ENCODE results near the gene RNU6-8. TPM values are rescaled to one million over a fixed set of nuclear protein-coding genes. Genes with fewer than 3 reads are reported as not detected.

Gene RNU6-8
- total RNA-seq, 4 donors from 2014 or later, result not detected

- H3K9me3 ChIP-seq, result no peaks in the 10 kb centered on the region
- intact Hi-C loops (cut with DNase I), result no loop called here
- no peaks in the 10 kb centered on the region for H3K36me3 ChIP-seq
- no peak overlapping the region for H3K4me3 ChIP-seq
- no peak overlapping the region for H3K27ac ChIP-seq
- 57 to 78% methylated on average over 2 of the region's 2 CpGs for WGBS, 2 donors
- TF ChIP-seq POLR2A (IDR thresholded peaks at IDR 0.05), result no peak
- TF ChIP-seq CTCF (IDR thresholded peaks at IDR 0.05), result no peak
- no peak for DNase-seq
- H3K4me1 ChIP-seq, result no peaks in the 10 kb centered on the region
- no peaks in the 10 kb centered on the region for H3K27me3 ChIP-seq
Observed at GRCh38 chr14:32192712-32193373, 10.2 kb downstream of the RNU6-8 start.

- Histone ChIP-seq H3K27ac (no peak overlapping the region), H3K27me3 (no peaks in the 10 kb centered on the region), H3K36me3 (no peaks in the 10 kb centered on the region), H3K9me3 (no peaks in the 10 kb centered on the region), H3K4me3 (no peak overlapping the region), H3K4me1 (no peaks in the 10 kb centered on the region)
- 61 to 65% methylated on average over 3 of the region's 3 CpGs for WGBS, 2 donors
- TF ChIP-seq CTCF (IDR thresholded peaks at IDR 0.05), result no peak
- no peak for TF ChIP-seq POLR2A (IDR thresholded peaks at IDR 0.05)
- intact Hi-C loops (cut with DNase I), result no loop called here
- DNase-seq, result no peak
Observed at GRCh38 chr14:32190673-32191072, 12.4 kb downstream of the RNU6-8 start.

GRCh38 chr14:32189811-32190210 lies 13.3 kb downstream of the RNU6-8 start:
- Histone ChIP-seq H3K27me3 (no peaks in the 10 kb centered on the region), H3K4me3 (no peak overlapping the region), H3K4me1 (no peaks in the 10 kb centered on the region), H3K9me3 (peaks cover 0 to 7% (median 3%) of the 10 kb centered on the region in 3 donors), H3K27ac (no peak overlapping the region), H3K36me3 (no peaks in the 10 kb centered on the region)
- 71 to 83% methylated on average over 1 of the region's 1 CpG for WGBS, 2 donors
- intact Hi-C loops (cut with DNase I), result no loop called here
- TF ChIP-seq CTCF (IDR thresholded peaks at IDR 0.05) (no peak), POLR2A (IDR thresholded peaks at IDR 0.05) (no peak)
- no peak for DNase-seq

GRCh38 chr14:32186248-32186647 lies 16.8 kb downstream of the RNU6-8 start:
- TF ChIP-seq CTCF (IDR thresholded peaks at IDR 0.05), result no peak
- TF ChIP-seq POLR2A (IDR thresholded peaks at IDR 0.05), result no peak
- H3K4me3 ChIP-seq, result no peak overlapping the region
- no peak for DNase-seq
- H3K9me3 ChIP-seq, result peaks cover 0 to 8% (median 7%) of the 10 kb centered on the region in 3 donors
- H3K27me3 ChIP-seq, result no peaks in the 10 kb centered on the region
- H3K27ac ChIP-seq, result no peak overlapping the region
- intact Hi-C loops (cut with DNase I), result no loop called here
- no peaks in the 10 kb centered on the region for H3K4me1 ChIP-seq
- no peaks in the 10 kb centered on the region for H3K36me3 ChIP-seq

- Histone ChIP-seq H3K4me1 (no peaks in the 10 kb centered on the region), H3K4me3 (no peak overlapping the region), H3K27me3 (no peaks in the 10 kb centered on the region), H3K36me3 (no peaks in the 10 kb centered on the region), H3K9me3 (peaks cover 0 to 8% (median 7%) of the 10 kb centered on the region in 3 donors), H3K27ac (no peak overlapping the region)
- DNase-seq, result no peak
- no peak for TF ChIP-seq CTCF (IDR thresholded peaks at IDR 0.05)
- TF ChIP-seq POLR2A (IDR thresholded peaks at IDR 0.05), result no peak
- intact Hi-C loops (cut with DNase I), result no loop called here
- 94 to 96% methylated on average over 1 of the region's 1 CpG for WGBS, 2 donors
Observed at GRCh38 chr14:32185097-32185496, 18.0 kb downstream of the RNU6-8 start.
